ENCODE measurements around the gene AIDA. TPM values are rescaled to one million over a fixed set of nuclear protein-coding genes. Genes with fewer than 3 reads are reported as not detected.

The AIDA gene
- total RNA-seq, 2 donors from 2014 or later: 36.7 to 61.4 TPM

- Histone ChIP-seq H3K27me3 (replicated peaks; ENCODE audit: insufficient read depth) (no peaks in the 10 kb centered on the region), H3K4me3 (no peak overlapping the region), H3K9me3 (no peaks in the 10 kb centered on the region), H3K27ac (no peak overlapping the region), H3K36me3 (no peaks in the 10 kb centered on the region), H3K4me1 (replicated peaks) (no peaks in the 10 kb centered on the region)
- no peak for TF ChIP-seq CTCF (IDR thresholded peaks at IDR 0.05)
- no peak for TF ChIP-seq POLR2A (IDR thresholded peaks at IDR 0.05)
- TF ChIP-seq POLR2AphosphoS5 (IDR thresholded peaks at IDR 0.05): no peak
- DNase-seq (ENCODE audit: low spot score): no peak
- WGBS: 96% methylated on average over 1 of the region's 1 CpG
- intact Hi-C loops (cut with DNase I): no loop called here
Observed at GRCh38 chr1:222704260-222704659, 8.0 kb downstream of the AIDA start.

GRCh38 chr1:222702210-222702609 lies 10.1 kb downstream of the AIDA start:
- TF ChIP-seq CTCF (IDR thresholded peaks at IDR 0.05) (no peak), POLR2A (IDR thresholded peaks at IDR 0.05) (no peak), POLR2AphosphoS5 (IDR thresholded peaks at IDR 0.05) (no peak)
- no peak overlapping the region for H3K27ac ChIP-seq
- 85% methylated on average over 4 of the region's 4 CpGs for WGBS
- H3K9me3 ChIP-seq: no peaks in the 10 kb centered on the region
- H3K4me3 ChIP-seq: no peak overlapping the region
- H3K27me3 ChIP-seq (replicated peaks; ENCODE audit: insufficient read depth): no peaks in the 10 kb centered on the region
- H3K4me1 ChIP-seq (replicated peaks): no peaks in the 10 kb centered on the region
- intact Hi-C loops (cut with DNase I): no loop called here
- DNase-seq (ENCODE audit: low spot score): no peak
- H3K36me3 ChIP-seq: no peaks in the 10 kb centered on the region

GRCh38 chr1:222697826-222698225 lies 14.5 kb downstream of the AIDA start:
- no peaks in the 10 kb centered on the region for H3K9me3 ChIP-seq
- H3K27ac ChIP-seq: no peak overlapping the region
- WGBS: 88% methylated on average over 2 of the region's 2 CpGs
- intact Hi-C loops (cut with DNase I): no loop called here
- H3K4me3 ChIP-seq: no peak overlapping the region
- DNase-seq (ENCODE audit: low spot score): no peak
- H3K27me3 ChIP-seq (replicated peaks; ENCODE audit: insufficient read depth): no peaks in the 10 kb centered on the region
- no peaks in the 10 kb centered on the region for H3K4me1 ChIP-seq (replicated peaks)
- TF ChIP-seq POLR2A (IDR thresholded peaks at IDR 0.05): no peak
- no peak for TF ChIP-seq POLR2AphosphoS5 (IDR thresholded peaks at IDR 0.05)
- TF ChIP-seq CTCF (IDR thresholded peaks at IDR 0.05): no peak
- no peaks in the 10 kb centered on the region for H3K36me3 ChIP-seq

GRCh38 chr1:222697203-222697602 lies 15.1 kb downstream of the AIDA start:
- no peaks in the 10 kb centered on the region for H3K36me3 ChIP-seq

More at GRCh38 chr1:222697203-222697602, 15.1 kb downstream of the AIDA start:
- no peaks in the 10 kb centered on the region for H3K4me1 ChIP-seq (replicated peaks)
- H3K4me3 ChIP-seq: no peak overlapping the region
- WGBS: 93% methylated on average over 2 of the region's 2 CpGs
- DNase-seq (ENCODE audit: low spot score): no peak
- TF ChIP-seq CTCF (IDR thresholded peaks at IDR 0.05) (no peak), POLR2A (IDR thresholded peaks at IDR 0.05) (no peak), POLR2AphosphoS5 (IDR thresholded peaks at IDR 0.05) (no peak)
- no peaks in the 10 kb centered on the region for H3K27me3 ChIP-seq (replicated peaks; ENCODE audit: insufficient read depth)
- no peaks in the 10 kb centered on the region for H3K9me3 ChIP-seq
- intact Hi-C loops (cut with DNase I): no loop called here
- no peak overlapping the region for H3K27ac ChIP-seq
